RWPE1 (cell line): ENCODE data around the gene NIPAL3.

Experiments
- CTCF ChIA-PET: fragments of 350-600 bp; sonication (Branson Sonifier 250); formaldehyde crosslinking; extraction: SDS; loops from one replicate; lab custom pipeline; 2021; lab: Yijun Ruan, JAX
- POLR2A ChIA-PET: fragments of 400-600 bp; formaldehyde crosslinking; extraction: SDS; loops from one replicate; lab custom pipeline; 2020; ENCODE audit warnings: antibody characterized with exemption; ENCODE audit not compliant: low non-redundant PET; lab: Yijun Ruan, JAX
- DNase-seq: peaks from one replicate; pipeline ENCODE4 v3.0.0; 2012; ENCODE audit warnings: low spot score
- H3K27ac ChIP-seq: fragments of 450-650 bp; 2 replicates; pipeline ENCODE4 v1.5.1; 2017
- CTCF ChIP-seq: fragments of 450-650 bp; conservative IDR thresholded peaks from 2 replicates; pipeline ENCODE4 v1.5.1; 2017; ENCODE audit warnings: low read depth, mild to moderate bottlenecking

NIPAL3 gene

GRCh38 chr1:24384251-24385090 lies 31.1 kb upstream of the NIPAL3 start:
- peak overlapping the region; percentile 76 for H3K27ac ChIP-seq
- ChIA-PET POLR2A (no interaction called here), CTCF (interaction anchor here (0.6 to 2.0 kb wide), 4 partner anchors 100 to 196 kb away, joined by 3 to 8 read pairs (median 4); no protein-coding TSS in a partner anchor)
- no peak for TF ChIP-seq CTCF
- DNase-seq = peak; percentile 71

GRCh38 chr1:24385160-24385940 lies 30.3 kb upstream of the NIPAL3 start:
- DNase-seq = no peak
- H3K27ac ChIP-seq = peak overlapping the region; percentile 76
- ChIA-PET CTCF (interaction anchor here (0.7 to 2.0 kb wide), 6 partner anchors 14 to 187 kb away, joined by 3 to 8 read pairs (median 4); no protein-coding TSS in a partner anchor), POLR2A (no interaction called here)
- TF ChIP-seq CTCF = no peak; the same call in 1 of the 2 replicates

- POLR2A ChIA-PET = no interaction called here
- TF ChIP-seq CTCF = no peak
- peak overlapping the region; percentile 36; the same call in 1 of the 2 replicates for H3K27ac ChIP-seq
- DNase-seq = no peak
- CTCF ChIA-PET = interaction anchor here (0.7 to 1.0 kb wide), 4 partner anchors 15 to 187 kb away, joined by 3 to 4 read pairs (median 4); no protein-coding TSS in a partner anchor
These were observed 29.4 kb upstream of the NIPAL3 start for GRCh38 chr1:24386241-24386640.

GRCh38 chr1:24386931-24387330 lies 28.7 kb upstream of the NIPAL3 start:
- no peak for DNase-seq
- H3K27ac ChIP-seq = 0 out of 2 replicates have a peak overlapping the region, but pooled peaks have one; percentile 4
- TF ChIP-seq CTCF = no peak
- ChIA-PET CTCF (interaction anchor here (1.0 kb wide), 1 partner anchor 185 kb away, joined by 4 read pairs; no protein-coding TSS in a partner anchor), POLR2A (no interaction called here)

- no peak for TF ChIP-seq CTCF
- no peak for DNase-seq
- H3K27ac ChIP-seq = peak overlapping the region; percentile 4; the same call in 1 of the 2 replicates
- ChIA-PET POLR2A (no interaction called here), CTCF (interaction anchor here (1.0 to 1.5 kb wide), 2 partner anchors 186 to 237 kb away, joined by 3 to 4 read pairs; no protein-coding TSS in a partner anchor)
These were observed 27.9 kb upstream of the NIPAL3 start for GRCh38 chr1:24387636-24388175.

GRCh38 chr1:24388331-24388885 lies 27.2 kb upstream of the NIPAL3 start:
- POLR2A ChIA-PET = no interaction called here
- DNase-seq = no peak

More at GRCh38 chr1:24388331-24388885, 27.2 kb upstream of the NIPAL3 start:
- CTCF ChIA-PET = interaction anchor here (1.0 to 1.5 kb wide), 2 partner anchors 186 to 238 kb away, joined by 3 read pairs; no protein-coding TSS in a partner anchor
- H3K27ac ChIP-seq = peak overlapping the region; percentile 24
- TF ChIP-seq CTCF = no peak
